Myometrial cell (primary cell): ENCODE data around the gene PRCP. TPM values are rescaled to one million over a fixed set of nuclear protein-coding genes. Genes with fewer than 3 reads are reported as not detected.

ENCODE experiments used
- total RNA-seq: library from RNA; depleted of rRNA; stranded (reverse); fragments of >200 nt; gene quantifications from 2 replicates; pipeline ENCODE4 v1.2.3, GENCODE V29; 2015

The PRCP gene
- total RNA-seq, result 56.5 and 63.1 TPM in 2 replicates

GRCh38 chr11:82900277-82901164, at the start of gene PRCP:
PRCP (minus strand) TSS chr11:82900430; CDS start chr11:82900402, 28 bp downstream.

GRCh38 chr11:82901165-82901921, 1.1 kb upstream of the PRCP start, which contains the start of gene DDIAS:
DDIAS (plus strand) TSS chr11:82901736; CDS start chr11:82914739, 13,003 bp downstream.

Other genes starting within 250 kb of the PRCP start
- gene FAM181B, start 166.6 kb downstream of the PRCP start, total RNA-seq, result not detected in 2 replicates
- gene DDIAS, start 1.3 kb upstream of the PRCP start, total RNA-seq, result 3.5 and 10.4 TPM in 2 replicates
- gene RAB30, start 171.5 kb upstream of the PRCP start, total RNA-seq, result 1.2 and 4.1 TPM in 2 replicates